Measurements from ENCODE around the gene EXOC4. TPM values are rescaled to one million over a fixed set of nuclear protein-coding genes. Genes with fewer than 3 reads are reported as not detected.

EXOC4 gene
- total RNA-seq, 1 experiment from 2014 or later, result 75.8 TPM

GRCh38 chr7:133910761-133911160, 657.9 kb downstream of the EXOC4 start:
- TF ChIP-seq, protein P1, sequence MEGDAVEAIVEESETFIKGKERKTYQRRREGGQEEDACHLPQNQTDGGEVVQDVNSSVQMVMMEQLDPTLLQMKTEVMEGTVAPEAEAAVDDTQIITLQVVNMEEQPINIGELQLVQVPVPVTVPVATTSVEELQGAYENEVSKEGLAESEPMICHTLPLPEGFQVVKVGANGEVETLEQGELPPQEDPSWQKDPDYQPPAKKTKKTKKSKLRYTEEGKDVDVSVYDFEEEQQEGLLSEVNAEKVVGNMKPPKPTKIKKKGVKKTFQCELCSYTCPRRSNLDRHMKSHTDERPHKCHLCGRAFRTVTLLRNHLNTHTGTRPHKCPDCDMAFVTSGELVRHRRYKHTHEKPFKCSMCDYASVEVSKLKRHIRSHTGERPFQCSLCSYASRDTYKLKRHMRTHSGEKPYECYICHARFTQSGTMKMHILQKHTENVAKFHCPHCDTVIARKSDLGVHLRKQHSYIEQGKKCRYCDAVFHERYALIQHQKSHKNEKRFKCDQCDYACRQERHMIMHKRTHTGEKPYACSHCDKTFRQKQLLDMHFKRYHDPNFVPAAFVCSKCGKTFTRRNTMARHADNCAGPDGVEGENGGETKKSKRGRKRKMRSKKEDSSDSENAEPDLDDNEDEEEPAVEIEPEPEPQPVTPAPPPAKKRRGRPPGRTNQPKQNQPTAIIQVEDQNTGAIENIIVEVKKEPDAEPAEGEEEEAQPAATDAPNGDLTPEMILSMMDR (conservative IDR thresholded peaks at IDR 0.05), result no peak
- no peak overlapping the region for H4K5ac ChIP-seq (ENCODE audit: insufficient read length, low read depth, low read length)
- H2BK120ac ChIP-seq (ENCODE audit: low read depth, low read length, poor library complexity, severe bottlenecking), result no peak overlapping the region
- H3K4ac ChIP-seq (ENCODE audit: low read depth, low read length), result no peak overlapping the region
- no peak overlapping the region for H3T11ph ChIP-seq (ENCODE audit: low read length)
- no peak overlapping the region for H3K4me2 ChIP-seq (ENCODE audit: insufficient read depth, insufficient read length, low read length)
- H4K20me1 ChIP-seq (ENCODE audit: control insufficient read depth, insufficient read depth, insufficient read length), result no peaks in the 10 kb centered on the region
- Mint-ChIP-seq H3K4me3 (no peak overlapping the region), H3K4me1 (peaks cover 0 to 5% of the 10 kb centered on the region in 2 experiments; a peak in 2 of 4 replicates), H3K9me3 (no peaks in the 10 kb centered on the region), H3K27ac (no peak overlapping the region; a peak in 1 of 7 replicates), H3K27me3 (ENCODE audit: low read depth) (no peaks in the 10 kb centered on the region), H3K36me3 (ENCODE audit: insufficient read depth in 1 of 3, low read depth in 3 of 3) (peaks cover 2 to 4% (median 3%) of the 10 kb centered on the region in 3 experiments; a peak in 1 of 7 replicates)
- no peaks in the 10 kb centered on the region; the same call in 1 of the 2 replicates for H3K4me1 ChIP-seq (ENCODE audit: insufficient read depth, low read length)
- H3K18ac ChIP-seq (ENCODE audit: insufficient read length, low read depth, low read length), result no peak overlapping the region
- H4K91ac ChIP-seq (ENCODE audit: insufficient read length, low read depth, low read length), result no peak overlapping the region
- no peak overlapping the region for H2BK20ac ChIP-seq (ENCODE audit: low read depth, low read length, poor library complexity, severe bottlenecking)
- no peak overlapping the region for H3K56ac ChIP-seq (ENCODE audit: insufficient read length, low read depth, low read length)
- no peak overlapping the region for H2BK15ac ChIP-seq (ENCODE audit: low read depth, low read length)
- H3K79me1 ChIP-seq (ENCODE audit: insufficient read depth, low read depth, low read length, poor library complexity, severe bottlenecking), result no peaks in the 10 kb centered on the region
- no peaks in the 10 kb centered on the region for H3K9me3 ChIP-seq (ENCODE audit: control insufficient read depth, low read depth, low read length)
- H3K23ac ChIP-seq (ENCODE audit: insufficient read length, low read depth, low read length), result no peak overlapping the region
- H2BK12ac ChIP-seq (ENCODE audit: insufficient read length, low read depth, low read length), result no peak overlapping the region
- H2AK5ac ChIP-seq (ENCODE audit: insufficient read length, low read length), result no peak overlapping the region
- H3K14ac ChIP-seq (ENCODE audit: insufficient read depth, low read length), result no peak overlapping the region
- H2AFZ ChIP-seq (ENCODE audit: low read length), result no peak overlapping the region
- WGBS (ENCODE audit: extremely low coverage, insufficient read length, low lambda C conversion rate), result no CpG with 5 or more reads among the region's 4 CpGs
- no peak overlapping the region for H2BK5ac ChIP-seq (ENCODE audit: insufficient read length, low read length)
- H3K27ac ChIP-seq (ENCODE audit: insufficient read length, low read depth, low read length), result no peak overlapping the region
- no peaks in the 10 kb centered on the region for H3K27me3 ChIP-seq (ENCODE audit: insufficient read depth, low read length)
- no peaks in the 10 kb centered on the region for H3K79me2 ChIP-seq (ENCODE audit: insufficient read depth, low read length)
- H3K9ac ChIP-seq (ENCODE audit: extremely low read depth, insufficient read length, low read length), result no peak overlapping the region
- DNase-seq, result no peak
- no peak overlapping the region for H4K8ac ChIP-seq (replicated peaks; ENCODE audit: insufficient read length, low read depth, low read length)
- H3K23me2 ChIP-seq (ENCODE audit: insufficient read length, low read depth, low read length, poor library complexity, severe bottlenecking), result no peaks in the 10 kb centered on the region
